Pulmonary artery endothelial cell (primary cell): ENCODE results near the gene LRRTM1. TPM values are rescaled to one million over a fixed set of nuclear protein-coding genes. Genes with fewer than 3 reads are reported as not detected.

Experiments used
- DNase-seq: peaks from one replicate; pipeline ENCODE4 v3.0.0-alpha.2; 2011; ENCODE audit warnings: low read depth, low spot score
- total RNA-seq: library from RNA; depleted of rRNA; stranded (reverse); fragments of >200 nt; gene quantifications from 2 replicates; pipeline ENCODE4 v1.2.3, GENCODE V29; 2014

Gene LRRTM1
- not detected in 2 replicates for total RNA-seq

- DNase-seq: no peak
These were observed at the start of gene LRRTM1 for GRCh38 chr2:80303909-80304837. Gene LRRTM1 (minus strand): TSS chr2:80304752. CDS start chr2:80303819, 933 bp downstream.

- no peak for DNase-seq
These were observed 46.7 kb upstream of the LRRTM1 start for GRCh38 chr2:80351231-80351630.

- DNase-seq: no peak
These were observed 44.4 kb upstream of the LRRTM1 start for GRCh38 chr2:80348953-80349352.

- no peak for DNase-seq
These were observed 43.5 kb upstream of the LRRTM1 start for GRCh38 chr2:80348078-80348477.

- DNase-seq: no peak
These were observed 35.5 kb upstream of the LRRTM1 start for GRCh38 chr2:80340022-80340421.

- no peak for DNase-seq
These were observed 34.2 kb upstream of the LRRTM1 start for GRCh38 chr2:80338794-80339193.

- no peak for DNase-seq
These were observed 30.9 kb upstream of the LRRTM1 start for GRCh38 chr2:80335411-80335810.

GRCh38 chr2:80333886-80334285 lies 29.3 kb upstream of the LRRTM1 start:
- DNase-seq: no peak

GRCh38 chr2:80330527-80331450 lies 26.2 kb upstream of the LRRTM1 start:
- no peak for DNase-seq

- no peak for DNase-seq
These were observed 24.9 kb upstream of the LRRTM1 start for GRCh38 chr2:80329491-80329890.

GRCh38 chr2:80328159-80328571 lies 23.6 kb upstream of the LRRTM1 start:
- no peak for DNase-seq

GRCh38 chr2:80326861-80327260 lies 22.3 kb upstream of the LRRTM1 start:
- DNase-seq: no peak

GRCh38 chr2:80326214-80326613 lies 21.7 kb upstream of the LRRTM1 start:
- DNase-seq: no peak

- DNase-seq: no peak
These were observed 20.0 kb upstream of the LRRTM1 start for GRCh38 chr2:80324525-80324924.

- no peak for DNase-seq
These were observed 19.1 kb upstream of the LRRTM1 start for GRCh38 chr2:80323610-80324009.

- DNase-seq: no peak
These were observed 18.4 kb upstream of the LRRTM1 start for GRCh38 chr2:80322958-80323357.

- no peak for DNase-seq
These were observed 17.9 kb upstream of the LRRTM1 start for GRCh38 chr2:80322311-80322920.

GRCh38 chr2:80312282-80312839 lies 7.8 kb upstream of the LRRTM1 start:
- DNase-seq: no peak

GRCh38 chr2:80311304-80311703 lies 6.8 kb upstream of the LRRTM1 start:
- no peak for DNase-seq

- no peak for DNase-seq
These were observed 1.3 kb downstream of the LRRTM1 start for GRCh38 chr2:80303006-80303908.
